ENCODE data around the gene BUB1B. TPM values are rescaled to one million over a fixed set of nuclear protein-coding genes. Genes with fewer than 3 reads are reported as not detected.

The BUB1B gene
- total RNA-seq, 2 experiments from 2014 or later = 1.4 to 2.4 TPM

GRCh38 chr15:40219801-40220200 lies 58.9 kb downstream of the BUB1B start:
- H3K4me1 Mint-ChIP-seq (ENCODE audit: low read depth) = no peaks in the 10 kb centered on the region
- Histone ChIP-seq H3K36me3 (ENCODE audit: insufficient read depth, low read length) (no peaks in the 10 kb centered on the region), H3K4me3 (ENCODE audit: low read length) (no peak overlapping the region), H3K4me1 (ENCODE audit: insufficient read depth, low read length) (no peaks in the 10 kb centered on the region), H3K27me3 (ENCODE audit: control insufficient read depth in 1 of 2, insufficient read depth in 2 of 2, low read length in 2 of 2) (no peaks in the 10 kb centered on the region), H3K27ac (ENCODE audit: low read depth in 1 of 2, low read length in 2 of 2) (no peak overlapping the region), H3K9me3 (ENCODE audit: control insufficient read depth in 1 of 2, insufficient read depth in 1 of 2, low read length in 2 of 2) (no peaks in the 10 kb centered on the region)
- ChIA-PET POLR2A (no interaction called here), CTCF (no interaction called here)
- ATAC-seq (ENCODE audit: poor library complexity) (no peak), DNase-seq (no peak)
- TF ChIP-seq CTCF (IDR thresholded peaks at IDR 0.05) = no peak
- intact Hi-C loops (cut with DNase I, micrococcal nuclease) = loop anchor here (5.0 to 10.0 kb wide), 5 partner anchors 112 to 432 kb away; no protein-coding TSS in a partner anchor
- H3K36me3 Mint-ChIP-seq (ENCODE audit: low read depth) = no peaks in the 10 kb centered on the region
- H3K27ac Mint-ChIP-seq = no peak overlapping the region
- no peaks in the 10 kb centered on the region for H3K9me3 Mint-ChIP-seq
- H3K4me3 Mint-ChIP-seq = no peak overlapping the region
- H3K27me3 Mint-ChIP-seq = no peaks in the 10 kb centered on the region

- Mint-ChIP-seq H3K27me3 (no peaks in the 10 kb centered on the region), H3K36me3 (ENCODE audit: low read depth) (no peaks in the 10 kb centered on the region), H3K4me3 (no peak overlapping the region), H3K4me1 (ENCODE audit: low read depth) (no peaks in the 10 kb centered on the region), H3K27ac (no peak overlapping the region), H3K9me3 (no peaks in the 10 kb centered on the region)
- POLR2A ChIA-PET = no interaction called here
- Histone ChIP-seq H3K4me3 (ENCODE audit: low read length) (no peak overlapping the region), H3K4me1 (ENCODE audit: insufficient read depth, low read length) (no peaks in the 10 kb centered on the region), H3K36me3 (ENCODE audit: insufficient read depth, low read length) (no peaks in the 10 kb centered on the region), H3K27ac (ENCODE audit: low read depth in 1 of 2, low read length in 2 of 2) (no peak overlapping the region), H3K27me3 (ENCODE audit: control insufficient read depth in 1 of 2, insufficient read depth in 2 of 2, low read length in 2 of 2) (no peaks in the 10 kb centered on the region), H3K9me3 (ENCODE audit: control insufficient read depth in 1 of 2, insufficient read depth in 1 of 2, low read length in 2 of 2) (no peaks in the 10 kb centered on the region)
- DNase-seq (no peak), ATAC-seq (ENCODE audit: poor library complexity) (no peak)
- CTCF ChIA-PET = no interaction called here
- TF ChIP-seq CTCF (IDR thresholded peaks at IDR 0.05) = no peak
- intact Hi-C loops (cut with DNase I, micrococcal nuclease) = no loop called here
Observed at GRCh38 chr15:40222131-40222530, 61.3 kb downstream of the BUB1B start.

GRCh38 chr15:40226736-40227135 lies 65.9 kb downstream of the BUB1B start:
- Mint-ChIP-seq H3K27me3 (no peaks in the 10 kb centered on the region), H3K36me3 (ENCODE audit: low read depth) (no peaks in the 10 kb centered on the region), H3K27ac (no peak overlapping the region), H3K9me3 (no peaks in the 10 kb centered on the region), H3K4me3 (no peak overlapping the region), H3K4me1 (ENCODE audit: low read depth) (no peaks in the 10 kb centered on the region)
- no peaks in the 10 kb centered on the region for H3K4me1 ChIP-seq (ENCODE audit: insufficient read depth, low read length)
- ChIA-PET POLR2A (interaction anchor here (0.7 kb wide), 1 partner anchor 89 kb away, joined by 3 read pairs; no protein-coding TSS in a partner anchor), CTCF (interaction anchor here (1.1 to 1.7 kb wide), 2 partner anchors 9 to 24 kb away, joined by 3 to 6 read pairs; no protein-coding TSS in a partner anchor)
- no peak overlapping the region for H3K4me3 ChIP-seq (ENCODE audit: low read length)
- TF ChIP-seq CTCF (IDR thresholded peaks at IDR 0.05) = no peak
- no peak overlapping the region for H3K27ac ChIP-seq (ENCODE audit: low read depth in 1 of 2, low read length in 2 of 2)
- H3K9me3 ChIP-seq (ENCODE audit: control insufficient read depth in 1 of 2, insufficient read depth in 1 of 2, low read length in 2 of 2) = no peaks in the 10 kb centered on the region
- intact Hi-C loops (cut with DNase I, micrococcal nuclease) = no loop called here
- no peaks in the 10 kb centered on the region for H3K27me3 ChIP-seq (ENCODE audit: control insufficient read depth in 1 of 2, insufficient read depth in 2 of 2, low read length in 2 of 2)
- no peaks in the 10 kb centered on the region for H3K36me3 ChIP-seq (ENCODE audit: insufficient read depth, low read length)
- ATAC-seq (ENCODE audit: poor library complexity) (no peak), DNase-seq (no peak)

All from CD4-positive, alpha-beta T cell (primary cell).